HepG2 (cell line): ENCODE data around the gene RNASE12. TPM values are rescaled to one million over a fixed set of nuclear protein-coding genes. Genes with fewer than 3 reads are reported as not detected.

ENCODE experiments used
- ELF1 ChIP-seq: sonication (generic); formaldehyde crosslinking; IDR thresholded peaks from 2 replicates; pipeline ENCODE4 v1.4.0; 2020; ENCODE audit warnings: missing genetic modification reagents
- GATAD2A ChIP-seq: IDR thresholded peaks from 2 replicates; pipeline ENCODE4 v1.6.1; 2016
- PCBP1 ChIP-seq: fragments of 200-400 bp; formaldehyde crosslinking; IDR thresholded peaks from 2 replicates; pipeline ENCODE4 v1.6.1; 2017; ENCODE audit warnings: mild to moderate bottlenecking, low read depth, low read length, borderline replicate concordance
- SOX5 ChIP-seq: IDR thresholded peaks from 2 replicates; pipeline ENCODE4 v1.6.1; 2016; ENCODE audit warnings: borderline replicate concordance
- TARDBP ChIP-seq: sonication (generic); formaldehyde crosslinking; IDR thresholded peaks from 2 replicates; pipeline ENCODE4 v1.8.0; 2022; ENCODE audit warnings: mild to moderate bottlenecking, missing genetic modification reagents
- polyA plus RNA-seq, 8 experiments: library from polyadenylated mRNA; depleted of rRNA in 3 of 8; stranded (reverse) in 7 of 8; unstranded in 1 of 8; fragments of >200 nt; fragmentation: Illumina TruSeq in 4 of 8; extraction: Trizol in 4 of 8; gene quantifications; 2 replicates each; pipeline versions ENCODE4 v1.2.1 to v1.2.3, GENCODE V29; 2011 to 2016; ENCODE audit warnings: low read depth in 4 of 8, missing spikeins in 1 of 8, mixed read lengths in 1 of 8; ENCODE audit not compliant: insufficient read depth in 1 of 8
- total RNA-seq, 5 experiments: library from RNA; depleted of rRNA; stranded (reverse); fragments of >200 nt; fragmentation: Illumina TruSeq; extraction: Trizol; gene quantifications; 2 replicates each; pipeline ENCODE4 v1.2.3, GENCODE V29; 2016; ENCODE audit warnings: low read depth in 1 of 5
- TF ChIP-seq, protein P1 (sequence below): sonication (generic); formaldehyde crosslinking; IDR thresholded peaks from 2 replicates; pipeline ENCODE4 v1.4.0; 2020; ENCODE audit warnings: missing genetic modification reagents
- TF ChIP-seq, protein P2 (sequence below): sonication (generic); formaldehyde crosslinking; IDR thresholded peaks from 2 replicates; pipeline ENCODE4 v1.4.0; 2020; ENCODE audit warnings: mild to moderate bottlenecking, missing genetic modification reagents, borderline replicate concordance
- TF ChIP-seq, protein P3 (sequence below): sonication (generic); formaldehyde crosslinking; IDR thresholded peaks from 2 replicates; pipeline ENCODE4 v1.4.0; 2020; ENCODE audit warnings: low read depth, mild to moderate bottlenecking, missing genetic modification reagents
- TF ChIP-seq, protein P4 (sequence below): sonication (generic); formaldehyde crosslinking; IDR thresholded peaks from 2 replicates; pipeline ENCODE4 v1.9.0; 2021; ENCODE audit warnings: missing genetic modification reagents, borderline replicate concordance
- TF ChIP-seq, protein P5 (sequence below): sonication (generic); formaldehyde crosslinking; IDR thresholded peaks from 2 replicates; pipeline ENCODE4 v1.5.1; 2020; ENCODE audit warnings: missing genetic modification reagents, mild to moderate bottlenecking, borderline replicate concordance

The RNASE12 gene
- total and polyA plus RNA-seq, 2 of the 13 experiments (the other 11 are each of a cell fraction or from before 2014, with no cell fraction given): not detected

DNA sequence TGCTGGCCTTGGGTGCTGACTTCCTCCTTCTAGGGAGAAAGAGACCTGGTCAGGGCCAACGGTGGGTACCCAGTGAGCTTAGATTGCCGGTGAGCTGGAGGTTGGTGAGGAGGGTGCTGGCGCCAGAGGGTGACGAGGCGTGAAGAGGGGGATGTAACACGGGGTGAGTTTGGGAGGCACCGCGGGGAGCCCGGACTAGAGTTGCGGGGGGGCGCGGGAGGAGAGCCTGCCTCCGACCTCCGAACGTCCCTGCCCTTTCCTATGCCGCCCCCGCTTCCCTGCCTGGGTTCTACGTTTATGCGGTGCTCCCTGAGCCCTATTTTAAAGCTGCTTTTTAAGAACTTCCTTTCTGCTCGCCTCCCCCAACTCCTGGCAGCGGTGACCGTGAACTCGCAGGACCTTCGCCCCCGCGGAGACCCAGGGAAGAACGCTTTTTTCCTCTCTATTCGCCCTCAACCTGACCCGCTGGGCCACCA lies 31.7 kb upstream of the RNASE12 start (continued):
- TF ChIP-seq, protein P1, sequence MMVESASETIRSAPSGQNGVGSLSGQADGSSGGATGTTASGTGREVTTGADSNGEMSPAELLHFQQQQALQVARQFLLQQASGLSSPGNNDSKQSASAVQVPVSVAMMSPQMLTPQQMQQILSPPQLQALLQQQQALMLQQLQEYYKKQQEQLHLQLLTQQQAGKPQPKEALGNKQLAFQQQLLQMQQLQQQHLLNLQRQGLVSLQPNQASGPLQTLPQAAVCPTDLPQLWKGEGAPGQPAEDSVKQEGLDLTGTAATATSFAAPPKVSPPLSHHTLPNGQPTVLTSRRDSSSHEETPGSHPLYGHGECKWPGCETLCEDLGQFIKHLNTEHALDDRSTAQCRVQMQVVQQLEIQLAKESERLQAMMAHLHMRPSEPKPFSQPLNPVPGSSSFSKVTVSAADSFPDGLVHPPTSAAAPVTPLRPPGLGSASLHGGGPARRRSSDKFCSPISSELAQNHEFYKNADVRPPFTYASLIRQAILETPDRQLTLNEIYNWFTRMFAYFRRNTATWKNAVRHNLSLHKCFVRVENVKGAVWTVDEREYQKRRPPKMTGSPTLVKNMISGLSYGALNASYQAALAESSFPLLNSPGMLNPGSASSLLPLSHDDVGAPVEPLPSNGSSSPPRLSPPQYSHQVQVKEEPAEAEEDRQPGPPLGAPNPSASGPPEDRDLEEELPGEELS: peak; percentile 39; the same call in 1 of the 2 replicates
- TF ChIP-seq GATAD2A (CRISPR knock-in tag): 0 out of 2 replicates have a peak, but pooled peaks have one; percentile 25
- no peak for TF ChIP-seq PCBP1
- TF ChIP-seq ELF1 (CRISPR knock-in tag): no peak
- TF ChIP-seq SOX5 (CRISPR knock-in tag): peak; percentile 13; the same call in 1 of the 2 replicates
- TF ChIP-seq TARDBP (CRISPR knock-in tag): peak; percentile 44; the same call in 1 of the 2 replicates
- TF ChIP-seq, protein P2, sequence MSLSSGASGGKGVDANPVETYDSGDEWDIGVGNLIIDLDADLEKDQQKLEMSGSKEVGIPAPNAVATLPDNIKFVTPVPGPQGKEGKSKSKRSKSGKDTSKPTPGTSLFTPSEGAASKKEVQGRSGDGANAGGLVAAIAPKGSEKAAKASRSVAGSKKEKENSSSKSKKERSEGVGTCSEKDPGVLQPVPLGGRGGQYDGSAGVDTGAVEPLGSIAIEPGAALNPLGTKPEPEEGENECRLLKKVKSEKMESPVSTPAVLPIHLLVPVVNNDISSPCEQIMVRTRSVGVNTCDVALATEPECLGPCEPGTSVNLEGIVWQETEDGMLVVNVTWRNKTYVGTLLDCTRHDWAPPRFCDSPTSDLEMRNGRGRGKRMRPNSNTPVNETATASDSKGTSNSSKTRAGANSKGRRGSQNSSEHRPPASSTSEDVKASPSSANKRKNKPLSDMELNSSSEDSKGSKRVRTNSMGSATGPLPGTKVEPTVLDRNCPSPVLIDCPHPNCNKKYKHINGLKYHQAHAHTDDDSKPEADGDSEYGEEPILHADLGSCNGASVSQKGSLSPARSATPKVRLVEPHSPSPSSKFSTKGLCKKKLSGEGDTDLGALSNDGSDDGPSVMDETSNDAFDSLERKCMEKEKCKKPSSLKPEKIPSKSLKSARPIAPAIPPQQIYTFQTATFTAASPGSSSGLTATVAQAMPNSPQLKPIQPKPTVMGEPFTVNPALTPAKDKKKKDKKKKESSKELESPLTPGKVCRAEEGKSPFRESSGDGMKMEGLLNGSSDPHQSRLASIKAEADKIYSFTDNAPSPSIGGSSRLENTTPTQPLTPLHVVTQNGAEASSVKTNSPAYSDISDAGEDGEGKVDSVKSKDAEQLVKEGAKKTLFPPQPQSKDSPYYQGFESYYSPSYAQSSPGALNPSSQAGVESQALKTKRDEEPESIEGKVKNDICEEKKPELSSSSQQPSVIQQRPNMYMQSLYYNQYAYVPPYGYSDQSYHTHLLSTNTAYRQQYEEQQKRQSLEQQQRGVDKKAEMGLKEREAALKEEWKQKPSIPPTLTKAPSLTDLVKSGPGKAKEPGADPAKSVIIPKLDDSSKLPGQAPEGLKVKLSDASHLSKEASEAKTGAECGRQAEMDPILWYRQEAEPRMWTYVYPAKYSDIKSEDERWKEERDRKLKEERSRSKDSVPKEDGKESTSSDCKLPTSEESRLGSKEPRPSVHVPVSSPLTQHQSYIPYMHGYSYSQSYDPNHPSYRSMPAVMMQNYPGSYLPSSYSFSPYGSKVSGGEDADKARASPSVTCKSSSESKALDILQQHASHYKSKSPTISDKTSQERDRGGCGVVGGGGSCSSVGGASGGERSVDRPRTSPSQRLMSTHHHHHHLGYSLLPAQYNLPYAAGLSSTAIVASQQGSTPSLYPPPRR: peak; percentile 36; the same call in 1 of the 2 replicates
- TF ChIP-seq, protein P3, sequence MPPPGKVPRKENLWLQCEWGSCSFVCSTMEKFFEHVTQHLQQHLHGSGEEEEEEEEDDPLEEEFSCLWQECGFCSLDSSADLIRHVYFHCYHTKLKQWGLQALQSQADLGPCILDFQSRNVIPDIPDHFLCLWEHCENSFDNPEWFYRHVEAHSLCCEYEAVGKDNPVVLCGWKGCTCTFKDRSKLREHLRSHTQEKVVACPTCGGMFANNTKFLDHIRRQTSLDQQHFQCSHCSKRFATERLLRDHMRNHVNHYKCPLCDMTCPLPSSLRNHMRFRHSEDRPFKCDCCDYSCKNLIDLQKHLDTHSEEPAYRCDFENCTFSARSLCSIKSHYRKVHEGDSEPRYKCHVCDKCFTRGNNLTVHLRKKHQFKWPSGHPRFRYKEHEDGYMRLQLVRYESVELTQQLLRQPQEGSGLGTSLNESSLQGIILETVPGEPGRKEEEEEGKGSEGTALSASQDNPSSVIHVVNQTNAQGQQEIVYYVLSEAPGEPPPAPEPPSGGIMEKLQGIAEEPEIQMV (CRISPR knock-in tag): no peak
- TF ChIP-seq, protein P4, sequence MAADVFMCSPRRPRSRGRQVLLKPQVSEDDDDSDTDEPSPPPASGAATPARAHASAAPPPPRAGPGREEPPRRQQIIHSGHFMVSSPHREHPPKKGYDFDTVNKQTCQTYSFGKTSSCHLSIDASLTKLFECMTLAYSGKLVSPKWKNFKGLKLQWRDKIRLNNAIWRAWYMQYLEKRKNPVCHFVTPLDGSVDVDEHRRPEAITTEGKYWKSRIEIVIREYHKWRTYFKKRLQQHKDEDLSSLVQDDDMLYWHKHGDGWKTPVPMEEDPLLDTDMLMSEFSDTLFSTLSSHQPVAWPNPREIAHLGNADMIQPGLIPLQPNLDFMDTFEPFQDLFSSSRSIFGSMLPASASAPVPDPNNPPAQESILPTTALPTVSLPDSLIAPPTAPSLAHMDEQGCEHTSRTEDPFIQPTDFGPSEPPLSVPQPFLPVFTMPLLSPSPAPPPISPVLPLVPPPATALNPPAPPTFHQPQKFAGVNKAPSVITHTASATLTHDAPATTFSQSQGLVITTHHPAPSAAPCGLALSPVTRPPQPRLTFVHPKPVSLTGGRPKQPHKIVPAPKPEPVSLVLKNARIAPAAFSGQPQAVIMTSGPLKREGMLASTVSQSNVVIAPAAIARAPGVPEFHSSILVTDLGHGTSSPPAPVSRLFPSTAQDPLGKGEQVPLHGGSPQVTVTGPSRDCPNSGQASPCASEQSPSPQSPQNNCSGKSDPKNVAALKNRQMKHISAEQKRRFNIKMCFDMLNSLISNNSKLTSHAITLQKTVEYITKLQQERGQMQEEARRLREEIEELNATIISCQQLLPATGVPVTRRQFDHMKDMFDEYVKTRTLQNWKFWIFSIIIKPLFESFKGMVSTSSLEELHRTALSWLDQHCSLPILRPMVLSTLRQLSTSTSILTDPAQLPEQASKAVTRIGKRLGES (CRISPR knock-in tag): no peak
- TF ChIP-seq, protein P5, sequence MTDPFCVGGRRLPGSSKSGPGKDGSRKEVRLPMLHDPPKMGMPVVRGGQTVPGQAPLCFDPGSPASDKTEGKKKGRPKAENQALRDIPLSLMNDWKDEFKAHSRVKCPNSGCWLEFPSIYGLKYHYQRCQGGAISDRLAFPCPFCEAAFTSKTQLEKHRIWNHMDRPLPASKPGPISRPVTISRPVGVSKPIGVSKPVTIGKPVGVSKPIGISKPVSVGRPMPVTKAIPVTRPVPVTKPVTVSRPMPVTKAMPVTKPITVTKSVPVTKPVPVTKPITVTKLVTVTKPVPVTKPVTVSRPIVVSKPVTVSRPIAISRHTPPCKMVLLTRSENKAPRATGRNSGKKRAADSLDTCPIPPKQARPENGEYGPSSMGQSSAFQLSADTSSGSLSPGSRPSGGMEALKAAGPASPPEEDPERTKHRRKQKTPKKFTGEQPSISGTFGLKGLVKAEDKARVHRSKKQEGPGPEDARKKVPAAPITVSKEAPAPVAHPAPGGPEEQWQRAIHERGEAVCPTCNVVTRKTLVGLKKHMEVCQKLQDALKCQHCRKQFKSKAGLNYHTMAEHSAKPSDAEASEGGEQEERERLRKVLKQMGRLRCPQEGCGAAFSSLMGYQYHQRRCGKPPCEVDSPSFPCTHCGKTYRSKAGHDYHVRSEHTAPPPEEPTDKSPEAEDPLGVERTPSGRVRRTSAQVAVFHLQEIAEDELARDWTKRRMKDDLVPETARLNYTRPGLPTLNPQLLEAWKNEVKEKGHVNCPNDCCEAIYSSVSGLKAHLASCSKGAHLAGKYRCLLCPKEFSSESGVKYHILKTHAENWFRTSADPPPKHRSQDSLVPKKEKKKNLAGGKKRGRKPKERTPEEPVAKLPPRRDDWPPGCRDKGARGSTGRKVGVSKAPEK (CRISPR knock-in tag): 0 out of 2 replicates have a peak, but pooled peaks have one; percentile 69
